Measurements from ENCODE around the gene CRYBA4.

The CRYBA4 gene

GRCh38 chr22:26585104-26585790, 36.5 kb upstream of the CRYBA4 start:
- Histone ChIP-seq H3K9me3 (ENCODE audit: low read length) (no peaks in the 10 kb centered on the region), H3K36me3 (ENCODE audit: insufficient read depth, low read length) (no peaks in the 10 kb centered on the region), H3K9ac (ENCODE audit: low read length) (no peak overlapping the region), H3K4me1 (ENCODE audit: insufficient read depth, low read length) (peaks cover 6% of the 10 kb centered on the region), H3K4me3 (ENCODE audit: low read depth in 1 of 2, low read length in 2 of 2) (no peak overlapping the region), H3K27me3 (ENCODE audit: control insufficient read depth in 1 of 2, insufficient read depth in 2 of 2, low read length in 2 of 2) (no peaks in the 10 kb centered on the region), H3K27ac (ENCODE audit: low read depth, low read length) (no peak overlapping the region)

GRCh38 chr22:26586556-26587325, 35.0 kb upstream of the CRYBA4 start:
- Histone ChIP-seq H3K9me3 (ENCODE audit: low read length) (no peaks in the 10 kb centered on the region), H3K9ac (ENCODE audit: low read length) (no peak overlapping the region), H3K36me3 (ENCODE audit: insufficient read depth, low read length) (no peaks in the 10 kb centered on the region), H3K4me3 (ENCODE audit: low read depth in 1 of 2, low read length in 2 of 2) (no peak overlapping the region), H3K4me1 (ENCODE audit: insufficient read depth, low read length) (peaks cover 14% of the 10 kb centered on the region), H3K27me3 (ENCODE audit: control insufficient read depth in 1 of 2, insufficient read depth in 2 of 2, low read length in 2 of 2) (no peaks in the 10 kb centered on the region), H3K27ac (ENCODE audit: low read depth, low read length) (no peak overlapping the region)

- Histone ChIP-seq H3K27me3 (ENCODE audit: control insufficient read depth in 1 of 2, insufficient read depth in 2 of 2, low read length in 2 of 2) (no peaks in the 10 kb centered on the region), H3K27ac (ENCODE audit: low read depth, low read length) (no peak overlapping the region), H3K9ac (ENCODE audit: low read length) (no peak overlapping the region), H3K9me3 (ENCODE audit: low read length) (no peaks in the 10 kb centered on the region), H3K4me1 (ENCODE audit: insufficient read depth, low read length) (peaks cover 17% of the 10 kb centered on the region), H3K36me3 (ENCODE audit: insufficient read depth, low read length) (no peaks in the 10 kb centered on the region), H3K4me3 (ENCODE audit: low read depth in 1 of 2, low read length in 2 of 2) (no peak overlapping the region)
Measured at GRCh38 chr22:26587991-26588613, 33.7 kb upstream of the CRYBA4 start.

- Histone ChIP-seq H3K36me3 (ENCODE audit: insufficient read depth, low read length) (no peaks in the 10 kb centered on the region), H3K9ac (ENCODE audit: low read length) (peak overlapping the region; percentile 44), H3K4me3 (ENCODE audit: low read depth in 1 of 2, low read length in 2 of 2) (peak overlapping the region; percentile 56 to 77), H3K9me3 (ENCODE audit: low read length) (no peaks in the 10 kb centered on the region), H3K4me1 (ENCODE audit: insufficient read depth, low read length) (peaks cover 17% of the 10 kb centered on the region), H3K27me3 (ENCODE audit: control insufficient read depth in 1 of 2, insufficient read depth in 2 of 2, low read length in 2 of 2) (no peaks in the 10 kb centered on the region), H3K27ac (ENCODE audit: low read depth, low read length) (no peak overlapping the region)
Measured at GRCh38 chr22:26588729-26589366, 32.9 kb upstream of the CRYBA4 start.

- peaks cover 17% of the 10 kb centered on the region for H3K4me1 ChIP-seq (ENCODE audit: insufficient read depth, low read length)
- H3K9ac ChIP-seq (ENCODE audit: low read length) = peak overlapping the region; percentile 44
- H3K36me3 ChIP-seq (ENCODE audit: insufficient read depth, low read length) = no peaks in the 10 kb centered on the region
- H3K27ac ChIP-seq (ENCODE audit: low read depth, low read length) = peak overlapping the region; percentile 74
- no peaks in the 10 kb centered on the region for H3K27me3 ChIP-seq (ENCODE audit: control insufficient read depth in 1 of 2, insufficient read depth in 2 of 2, low read length in 2 of 2)
- H3K4me3 ChIP-seq (ENCODE audit: low read depth in 1 of 2, low read length in 2 of 2) = peak overlapping the region; percentile 56 to 77
- no peaks in the 10 kb centered on the region for H3K9me3 ChIP-seq (ENCODE audit: low read length)
Measured at GRCh38 chr22:26589367-26589844, 32.4 kb upstream of the CRYBA4 start.

- Histone ChIP-seq H3K9me3 (ENCODE audit: low read length) (no peaks in the 10 kb centered on the region), H3K27me3 (ENCODE audit: control insufficient read depth in 1 of 2, insufficient read depth in 2 of 2, low read length in 2 of 2) (no peaks in the 10 kb centered on the region), H3K36me3 (ENCODE audit: insufficient read depth, low read length) (no peaks in the 10 kb centered on the region), H3K27ac (ENCODE audit: low read depth, low read length) (peak within 1 kb of the TSS; percentile 75), H3K4me1 (ENCODE audit: insufficient read depth, low read length) (peaks cover 17% of the 10 kb centered on the region), H3K9ac (ENCODE audit: low read length) (peak within 1 kb of the TSS; percentile 74), H3K4me3 (ENCODE audit: low read depth in 1 of 2, low read length in 2 of 2) (peak within 1 kb of the TSS; percentile 69 to 77)
Measured at GRCh38 chr22:26589845-26590736, 31.7 kb upstream of the CRYBA4 start, which contains the start of gene TPST2. Gene TPST2 (minus strand): TSS chr22:26590132. CDS start chr22:26541630, 48,502 bp downstream.

GRCh38 chr22:26592421-26592891, 29.3 kb upstream of the CRYBA4 start:
- no peak overlapping the region for H3K27ac ChIP-seq (ENCODE audit: low read depth, low read length)
- no peaks in the 10 kb centered on the region for H3K36me3 ChIP-seq (ENCODE audit: insufficient read depth, low read length)
- H3K27me3 ChIP-seq (ENCODE audit: control insufficient read depth in 1 of 2, insufficient read depth in 2 of 2, low read length in 2 of 2) = no peaks in the 10 kb centered on the region
- H3K4me3 ChIP-seq (ENCODE audit: low read depth in 1 of 2, low read length in 2 of 2) = no peak overlapping the region
- H3K4me1 ChIP-seq (ENCODE audit: insufficient read depth, low read length) = peaks cover 17% of the 10 kb centered on the region
- no peaks in the 10 kb centered on the region for H3K9me3 ChIP-seq (ENCODE audit: low read length)
- no peak overlapping the region for H3K9ac ChIP-seq (ENCODE audit: low read length)

- Histone ChIP-seq H3K4me3 (ENCODE audit: low read depth in 1 of 2, low read length in 2 of 2) (no peak overlapping the region), H3K27me3 (ENCODE audit: control insufficient read depth in 1 of 2, insufficient read depth in 2 of 2, low read length in 2 of 2) (no peaks in the 10 kb centered on the region), H3K36me3 (ENCODE audit: insufficient read depth, low read length) (no peaks in the 10 kb centered on the region), H3K27ac (ENCODE audit: low read depth, low read length) (no peak overlapping the region), H3K4me1 (ENCODE audit: insufficient read depth, low read length) (peaks cover 17% of the 10 kb centered on the region), H3K9me3 (ENCODE audit: low read length) (no peaks in the 10 kb centered on the region), H3K9ac (ENCODE audit: low read length) (no peak overlapping the region)
Measured at GRCh38 chr22:26593763-26594162, 28.0 kb upstream of the CRYBA4 start.

- no peaks in the 10 kb centered on the region for H3K36me3 ChIP-seq (ENCODE audit: insufficient read depth, low read length)
- H3K4me1 ChIP-seq (ENCODE audit: insufficient read depth, low read length) = peaks cover 3% of the 10 kb centered on the region
- no peak overlapping the region for H3K4me3 ChIP-seq (ENCODE audit: low read depth in 1 of 2, low read length in 2 of 2)
- H3K27ac ChIP-seq (ENCODE audit: low read depth, low read length) = no peak overlapping the region
- H3K9ac ChIP-seq (ENCODE audit: low read length) = no peak overlapping the region
- no peaks in the 10 kb centered on the region for H3K9me3 ChIP-seq (ENCODE audit: low read length)
- H3K27me3 ChIP-seq (ENCODE audit: control insufficient read depth in 1 of 2, insufficient read depth in 2 of 2, low read length in 2 of 2) = no peaks in the 10 kb centered on the region
Measured at GRCh38 chr22:26597026-26597425, 24.7 kb upstream of the CRYBA4 start.

GRCh38 chr22:26597480-26597879, 24.3 kb upstream of the CRYBA4 start:
- peaks cover under 1% of the 10 kb centered on the region for H3K4me1 ChIP-seq (ENCODE audit: insufficient read depth, low read length)
- H3K36me3 ChIP-seq (ENCODE audit: insufficient read depth, low read length) = no peaks in the 10 kb centered on the region
- no peak overlapping the region for H3K27ac ChIP-seq (ENCODE audit: low read depth, low read length)
- no peak overlapping the region for H3K4me3 ChIP-seq (ENCODE audit: low read depth in 1 of 2, low read length in 2 of 2)
- no peaks in the 10 kb centered on the region for H3K9me3 ChIP-seq (ENCODE audit: low read length)
- no peak overlapping the region for H3K9ac ChIP-seq (ENCODE audit: low read length)
- no peaks in the 10 kb centered on the region for H3K27me3 ChIP-seq (ENCODE audit: control insufficient read depth in 1 of 2, insufficient read depth in 2 of 2, low read length in 2 of 2)
